HepG2 (cell line): ENCODE measurements around the gene OBSL1. TPM values are rescaled to one million over a fixed set of nuclear protein-coding genes. Genes with fewer than 3 reads are reported as not detected.

ENCODE experiments used
- AGO1 ChIP-seq: fragments of 200-400 bp; formaldehyde crosslinking; IDR thresholded peaks from 2 replicates; pipeline ENCODE4 v1.6.1; 2017; ENCODE audit warnings: mild to moderate bottlenecking, low read depth, low read length, moderate library complexity; ENCODE audit not compliant: poor library complexity, severe bottlenecking
- ATAD3A ChIP-seq: sonication (generic); formaldehyde crosslinking; IDR thresholded peaks from 2 replicates; pipeline ENCODE4 v1.4.0; 2020; ENCODE audit warnings: missing genetic modification reagents
- CHCHD3 ChIP-seq: sonication (generic); formaldehyde crosslinking; IDR thresholded peaks from 2 replicates; pipeline ENCODE4 v1.8.0; 2022; ENCODE audit warnings: mild to moderate bottlenecking, missing genetic modification reagents, moderate library complexity
- CTCF ChIP-seq: sonication (generic); formaldehyde crosslinking; IDR thresholded peaks from 2 replicates; pipeline ENCODE4 v1.5.0; 2020; ENCODE audit warnings: mild to moderate bottlenecking, missing genetic modification reagents, moderate library complexity
- GATAD2A ChIP-seq: IDR thresholded peaks from 2 replicates; pipeline ENCODE4 v1.6.1; 2016
- GMEB1 ChIP-seq: sonication (generic); formaldehyde crosslinking; IDR thresholded peaks from 2 replicates; pipeline ENCODE4 v1.5.1; 2020; ENCODE audit warnings: missing genetic modification reagents, mild to moderate bottlenecking, borderline replicate concordance
- MAZ ChIP-seq, 2 experiments: sonication (generic) in 1 of 2; formaldehyde crosslinking in 1 of 2; IDR thresholded peaks; 2 replicates each; pipeline versions ENCODE4 v1.5.0 to v1.6.1; 2012 to 2020; ENCODE audit warnings: low read depth in 2 of 2, mild to moderate bottlenecking in 2 of 2, borderline replicate concordance in 1 of 2, improper control_type of control experiment in 1 of 2, low read length in 1 of 2, missing genetic modification reagents in 1 of 2, moderate library complexity in 1 of 2
- MTA1 ChIP-seq: sonication (generic); formaldehyde crosslinking; IDR thresholded peaks from 2 replicates; pipeline ENCODE4 v1.4.0; 2020; ENCODE audit warnings: missing genetic modification reagents, mild to moderate bottlenecking, borderline replicate concordance
- PATZ1 ChIP-seq: sonication (generic); formaldehyde crosslinking; IDR thresholded peaks from 2 replicates; pipeline ENCODE4 v1.4.0; 2020; ENCODE audit warnings: missing genetic modification reagents
- SMC3 ChIP-seq: IDR thresholded peaks from 2 replicates; pipeline ENCODE4 v1.6.1; 2011; ENCODE audit warnings: low read length, improper control_type of control experiment
- TCF12 ChIP-seq, 2 experiments: fragments of 450-650 bp in 1 of 2; sonication (generic) in 1 of 2; formaldehyde crosslinking in 1 of 2; IDR thresholded peaks; 2 replicates each; pipeline versions ENCODE4 v1.6.1 to v1.8.0; 2017 to 2022; ENCODE audit warnings: antibody characterized with exemption in 1 of 2, mild to moderate bottlenecking in 1 of 2, missing genetic modification reagents in 1 of 2, moderate library complexity in 1 of 2
- THAP11 ChIP-seq: IDR thresholded peaks from 2 replicates; pipeline ENCODE4 v1.6.1; 2016; ENCODE audit warnings: missing biosample characterization, missing genetic modification reagents
- ZBTB10 ChIP-seq: sonication (generic); formaldehyde crosslinking; IDR thresholded peaks from 2 replicates; pipeline ENCODE4 v1.4.0; 2020; ENCODE audit warnings: missing genetic modification reagents, borderline replicate concordance
- ZFX ChIP-seq: sonication (generic); formaldehyde crosslinking; IDR thresholded peaks from 2 replicates; pipeline ENCODE4 v1.4.0; 2020; ENCODE audit warnings: mild to moderate bottlenecking, low read depth, missing genetic modification reagents, moderate library complexity
- ZFY ChIP-seq: sonication (generic); formaldehyde crosslinking; IDR thresholded peaks from 2 replicates; pipeline ENCODE4 v1.4.0; 2020; ENCODE audit warnings: missing genetic modification reagents
- ZNF367 ChIP-seq: sonication (generic); formaldehyde crosslinking; IDR thresholded peaks from 2 replicates; pipeline ENCODE4 v1.4.0; 2020; ENCODE audit warnings: missing genetic modification reagents, borderline replicate concordance
- ZNF446 ChIP-seq: sonication (generic); formaldehyde crosslinking; IDR thresholded peaks from 2 replicates; pipeline ENCODE4 v1.5.0; 2020; ENCODE audit warnings: mild to moderate bottlenecking, missing genetic modification reagents
- ZNF550 ChIP-seq: sonication (generic); formaldehyde crosslinking; IDR thresholded peaks from 2 replicates; pipeline ENCODE4 v1.4.0; 2020; ENCODE audit warnings: mild to moderate bottlenecking, missing genetic modification reagents, borderline replicate concordance
- ZNF670 ChIP-seq: sonication (generic); formaldehyde crosslinking; IDR thresholded peaks from 2 replicates; pipeline ENCODE4 v1.8.0; 2022; ENCODE audit warnings: mild to moderate bottlenecking, missing genetic modification reagents, borderline replicate concordance
- polyA plus RNA-seq, 8 experiments: library from polyadenylated mRNA; depleted of rRNA in 3 of 8; stranded (reverse) in 7 of 8; unstranded in 1 of 8; fragments of >200 nt; fragmentation: Illumina TruSeq in 4 of 8; extraction: Trizol in 4 of 8; gene quantifications; 2 replicates each; pipeline versions ENCODE4 v1.2.1 to v1.2.3, GENCODE V29; 2011 to 2016; ENCODE audit warnings: low read depth in 4 of 8, missing spikeins in 1 of 8, mixed read lengths in 1 of 8; ENCODE audit not compliant: insufficient read depth in 1 of 8
- total RNA-seq, 5 experiments: library from RNA; depleted of rRNA; stranded (reverse); fragments of >200 nt; fragmentation: Illumina TruSeq; extraction: Trizol; gene quantifications; 2 replicates each; pipeline ENCODE4 v1.2.3, GENCODE V29; 2016; ENCODE audit warnings: low read depth in 1 of 5

The OBSL1 gene
- total and polyA plus RNA-seq, 2 of the 13 experiments (the other 11 are each of a cell fraction or from before 2014, with no cell fraction given) = 86.7 to 218 TPM

- TF ChIP-seq GATAD2A (CRISPR knock-in tag) (no peak), ZFY (CRISPR knock-in tag) (no peak), PATZ1 (CRISPR knock-in tag) (peak; percentile 50; the same call in 1 of the 2 replicates), THAP11 (CRISPR knock-in tag) (no peak), GMEB1 (CRISPR knock-in tag) (no peak), CTCF (CRISPR knock-in tag) (peak; percentile 62), ZNF446 (CRISPR knock-in tag) (no peak), ZNF550 (CRISPR knock-in tag) (no peak), ATAD3A (no peak), ZNF367 (no peak), AGO1 (peak; percentile 73), ZFX (CRISPR knock-in tag) (no peak), CHCHD3 (no peak), SMC3 (peak; percentile 30), TCF12 (IDR thresholded peaks at IDR 0.05) (no peak), TCF12 (CRISPR knock-in tag; IDR thresholded peaks at IDR 0.05) (no peak), MTA1 (no peak), ZNF670 (CRISPR knock-in tag) (no peak), ZBTB10 (CRISPR knock-in tag) (peak; percentile 97), MAZ (IDR thresholded peaks at IDR 0.05; ENCODE audit: borderline replicate concordance, low read depth, low read length) (no peak), MAZ (CRISPR knock-in tag; IDR thresholded peaks at IDR 0.05; ENCODE audit: low read depth) (0 out of 2 replicates have a peak, but pooled peaks have one; percentile 24)
Observed at GRCh38 chr2:219560037-219560892, 11.1 kb downstream of the OBSL1 start (continued).
